Uterus (tissue), 2 donors: ENCODE data around the gene ISLR2.
A peak's percentile ranks its signal among the peaks of the same experiment; 100 is the strongest.

Experiments
- CTCF ChIP-seq, 4 experiments: fragments of 200-600 bp in 2 of 4; fragments of 450-650 bp in 2 of 4; sonication (generic) in 2 of 4; IDR thresholded peaks; one replicate each; pipeline ENCODE4 v1.5.1; 2016 to 2019; ENCODE audit warnings: antibody characterized with exemption in 4 of 4, mild to moderate bottlenecking in 2 of 4, moderate library complexity in 1 of 4
- POLR2A ChIP-seq, 2 donors: fragments of 450-650 bp; IDR thresholded peaks; one replicate each; pipeline ENCODE4 v1.6.1; 2016; ENCODE audit warnings: antibody characterized with exemption in 2 of 2, mild to moderate bottlenecking in 1 of 2, moderate library complexity in 1 of 2

GRCh38 chr15:74127255-74127953, 3.0 kb upstream of the ISLR2 start:
- peak; percentile 98 to 100 (median 99) for TF ChIP-seq CTCF (IDR thresholded peaks at IDR 0.05)
- TF ChIP-seq POLR2A (IDR thresholded peaks at IDR 0.05): peak in 1 of 2 donors; percentile 25
